RWPE1 (cell line): Measurements from ENCODE around the gene QARS1.

Experiments used
- CTCF ChIA-PET: fragments of 350-600 bp; sonication (Branson Sonifier 250); formaldehyde crosslinking; extraction: SDS; loops from one replicate; lab custom pipeline; 2021; lab: Yijun Ruan, JAX
- POLR2A ChIA-PET: fragments of 400-600 bp; formaldehyde crosslinking; extraction: SDS; loops from one replicate; lab custom pipeline; 2020; ENCODE audit warnings: antibody characterized with exemption; ENCODE audit not compliant: low non-redundant PET; lab: Yijun Ruan, JAX
- DNase-seq: peaks from one replicate; pipeline ENCODE4 v3.0.0; 2012; ENCODE audit warnings: low spot score
- H3K27ac ChIP-seq: fragments of 450-650 bp; 2 replicates; pipeline ENCODE4 v1.5.1; 2017
- TF ChIP-seq, protein P1 (sequence below): fragments of 450-650 bp; conservative IDR thresholded peaks from 2 replicates; pipeline ENCODE4 v1.5.1; 2017; ENCODE audit warnings: low read depth, mild to moderate bottlenecking

QARS1 gene

GRCh38 chr3:49121132-49121736, 16.7 kb upstream of the QARS1 start:
- ChIA-PET CTCF (interaction anchor here (0.6 to 0.7 kb wide), 2 partner anchors 22 to 33 kb away, joined by 4 read pairs; no protein-coding TSS in a partner anchor), POLR2A (no interaction called here)
- H3K27ac ChIP-seq = peak overlapping the region; percentile 95
- TF ChIP-seq, protein P1, sequence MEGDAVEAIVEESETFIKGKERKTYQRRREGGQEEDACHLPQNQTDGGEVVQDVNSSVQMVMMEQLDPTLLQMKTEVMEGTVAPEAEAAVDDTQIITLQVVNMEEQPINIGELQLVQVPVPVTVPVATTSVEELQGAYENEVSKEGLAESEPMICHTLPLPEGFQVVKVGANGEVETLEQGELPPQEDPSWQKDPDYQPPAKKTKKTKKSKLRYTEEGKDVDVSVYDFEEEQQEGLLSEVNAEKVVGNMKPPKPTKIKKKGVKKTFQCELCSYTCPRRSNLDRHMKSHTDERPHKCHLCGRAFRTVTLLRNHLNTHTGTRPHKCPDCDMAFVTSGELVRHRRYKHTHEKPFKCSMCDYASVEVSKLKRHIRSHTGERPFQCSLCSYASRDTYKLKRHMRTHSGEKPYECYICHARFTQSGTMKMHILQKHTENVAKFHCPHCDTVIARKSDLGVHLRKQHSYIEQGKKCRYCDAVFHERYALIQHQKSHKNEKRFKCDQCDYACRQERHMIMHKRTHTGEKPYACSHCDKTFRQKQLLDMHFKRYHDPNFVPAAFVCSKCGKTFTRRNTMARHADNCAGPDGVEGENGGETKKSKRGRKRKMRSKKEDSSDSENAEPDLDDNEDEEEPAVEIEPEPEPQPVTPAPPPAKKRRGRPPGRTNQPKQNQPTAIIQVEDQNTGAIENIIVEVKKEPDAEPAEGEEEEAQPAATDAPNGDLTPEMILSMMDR = no peak
- DNase-seq = no peak

DNA sequence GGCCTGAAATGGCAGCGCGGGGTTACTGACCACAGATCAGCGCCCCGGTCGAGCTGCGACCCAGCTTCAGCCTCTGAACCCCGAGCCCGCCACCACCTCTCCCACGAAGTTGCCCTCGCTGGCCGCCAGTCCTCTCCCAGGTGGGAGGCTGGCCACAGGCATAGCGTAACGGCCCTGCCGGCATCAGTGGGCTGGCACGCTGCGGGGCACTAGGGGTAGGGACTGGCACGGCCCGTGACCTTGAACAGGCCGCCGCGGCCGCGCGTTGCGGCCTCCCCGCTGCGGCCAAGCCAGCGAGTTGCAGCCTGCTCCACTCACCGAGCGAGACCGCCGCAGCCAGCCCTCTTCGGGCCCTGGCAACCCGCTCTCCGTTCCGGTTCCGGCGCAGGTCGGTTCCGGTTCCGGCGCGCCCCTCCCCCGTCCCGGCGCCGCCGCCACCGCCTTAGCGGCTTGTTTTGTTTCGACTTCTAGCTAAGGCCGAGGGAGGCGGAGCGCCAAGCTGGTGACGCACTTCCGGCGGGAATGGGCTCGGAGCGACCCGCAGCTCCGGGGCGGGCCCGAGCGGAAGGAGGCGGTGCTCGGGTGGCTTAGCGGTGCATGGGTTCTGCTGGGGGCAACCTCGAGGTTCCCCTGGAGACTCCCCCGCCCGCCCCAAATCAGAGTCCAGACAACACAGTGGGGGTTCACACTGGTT, 16.0 kb upstream of the QARS1 start, which contains the start of gene USP19:
USP19 (minus strand) TSS at position 386 of the 694 bp plus-strand sequence. CDS start 1,678 bp downstream, outside the sequence.
- DNase-seq = peak; percentile 90
- peak within 1 kb of the TSS; percentile 95 for H3K27ac ChIP-seq
- POLR2A ChIA-PET = interaction anchor here (0.8 kb wide), 1 partner anchor 27 kb away, joined by 3 read pairs; the partner anchor contains the start of gene QRICH1
- CTCF ChIA-PET = interaction anchor here (0.7 kb wide), 1 partner anchor 33 kb away, joined by 4 read pairs; no protein-coding TSS in a partner anchor
- TF ChIP-seq, protein P1 = no peak

GRCh38 chr3:49120096-49120437, 15.5 kb upstream of the QARS1 start:
- DNase-seq = no peak
- TF ChIP-seq, protein P1 = no peak
- POLR2A ChIA-PET = interaction anchor here (0.8 kb wide), 1 partner anchor 26 kb away, joined by 3 read pairs; the partner anchor contains the start of gene QRICH1
- CTCF ChIA-PET = no interaction called here
- peak overlapping the region; percentile 95 for H3K27ac ChIP-seq

DNA sequence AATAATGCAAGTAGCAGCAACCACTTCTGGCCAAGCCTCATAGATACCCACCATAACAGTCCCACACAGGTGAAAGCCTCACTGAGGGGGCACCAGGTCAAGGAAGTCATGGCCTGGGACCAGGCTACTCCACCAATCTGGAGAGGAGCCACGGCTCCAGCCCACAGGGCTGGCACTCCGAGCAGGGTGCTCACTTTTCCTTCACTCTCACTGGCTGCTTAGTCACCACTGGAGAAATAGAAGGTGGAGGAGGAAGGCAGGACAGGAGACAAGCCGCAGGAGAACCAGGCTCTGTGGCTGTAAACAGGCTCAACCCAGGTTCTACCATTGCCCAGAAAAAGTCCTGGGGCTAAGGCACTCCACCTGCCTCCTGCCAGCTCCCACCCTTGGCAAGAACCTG, 14.9 kb upstream of the QARS1 start:
- ChIA-PET CTCF (no interaction called here), POLR2A (no interaction called here)
- TF ChIP-seq, protein P1 = no peak
- H3K27ac ChIP-seq = peak overlapping the region; percentile 95
- DNase-seq = no peak

- H3K27ac ChIP-seq = peak overlapping the region; percentile 95
- no peak for DNase-seq
- TF ChIP-seq, protein P1 = no peak
- POLR2A ChIA-PET = no interaction called here
- CTCF ChIA-PET = interaction anchor here (0.7 kb wide), 1 partner anchor 637 kb away, joined by 3 read pairs; no protein-coding TSS in a partner anchor
Observed at GRCh38 chr3:49119036-49119435, 14.5 kb upstream of the QARS1 start.

DNA sequence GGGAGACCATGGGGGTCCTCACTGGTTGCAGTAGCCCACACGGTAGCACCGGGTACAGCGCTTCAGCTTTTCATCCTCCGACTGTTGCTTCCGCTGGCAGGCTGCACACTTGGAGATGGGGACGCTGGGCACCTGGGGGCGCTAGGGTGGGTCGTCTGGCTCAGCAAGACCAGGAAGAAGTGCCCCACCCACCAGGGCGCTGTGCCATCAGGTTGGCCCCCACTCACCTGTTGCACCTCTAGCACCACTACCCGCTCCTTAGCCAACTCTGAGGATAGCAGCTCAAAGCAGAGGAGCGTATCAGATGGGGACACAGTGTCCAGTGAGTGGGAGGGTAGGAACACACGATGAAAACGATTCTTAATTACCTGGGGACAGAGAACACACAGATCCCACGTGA, 7.7 kb upstream of the QARS1 start:
- peak overlapping the region; percentile 5 for H3K27ac ChIP-seq
- ChIA-PET CTCF (no interaction called here), POLR2A (no interaction called here)
- TF ChIP-seq, protein P1 = no peak
- no peak for DNase-seq
